KMS-11 (cell line): ENCODE measurements around the gene CAST.

ENCODE experiments used
- H2AFZ ChIP-seq: fragments of 200-600 bp; sonication (generic); 2 replicates; pipeline ENCODE4 v1.6.1; 2016; ENCODE audit warnings: antibody characterized with exemption, mixed run types, low read depth
- H3K27ac ChIP-seq: fragments of 200-600 bp; sonication (generic); 2 replicates; pipeline ENCODE4 v1.6.1; 2016; ENCODE audit warnings: mild to moderate bottlenecking, mixed run types
- H3K27me3 ChIP-seq: fragments of 200-600 bp; sonication (generic); 2 replicates; pipeline ENCODE4 v1.6.1; 2017; ENCODE audit warnings: mild to moderate bottlenecking, low read depth, mixed run types, moderate library complexity; ENCODE audit not compliant: insufficient read depth
- H3K36me3 ChIP-seq: fragments of 200-600 bp; sonication (generic); 2 replicates; pipeline ENCODE4 v1.6.1; 2017; ENCODE audit warnings: mild to moderate bottlenecking, mixed run types; ENCODE audit not compliant: insufficient read depth
- H3K4me1 ChIP-seq: fragments of 200-600 bp; sonication (generic); 2 replicates; pipeline ENCODE4 v1.6.1; 2016; ENCODE audit warnings: mild to moderate bottlenecking, low read depth, mixed run types; ENCODE audit not compliant: poor library complexity, severe bottlenecking
- H3K4me2 ChIP-seq: fragments of 200-600 bp; sonication (generic); 2 replicates; pipeline ENCODE4 v1.7.0; 2016; ENCODE audit warnings: mild to moderate bottlenecking, mixed run types
- H3K4me3 ChIP-seq: fragments of 200-600 bp; sonication (generic); IDR thresholded peaks from 2 replicates; pipeline ENCODE4 v1.6.1; 2017; ENCODE audit warnings: low read depth, low read length, mixed read lengths; ENCODE audit not compliant: insufficient read depth
- H3K79me2 ChIP-seq: fragments of 200-600 bp; sonication (generic); 2 replicates; pipeline ENCODE4 v1.6.1; 2016; ENCODE audit warnings: low read depth, mixed run types; ENCODE audit not compliant: insufficient read depth
- H3K9ac ChIP-seq: fragments of 200-600 bp; sonication (generic); 2 replicates; pipeline ENCODE4 v1.6.1; 2016; ENCODE audit warnings: mild to moderate bottlenecking, mixed run types
- H4K20me1 ChIP-seq: fragments of 200-600 bp; sonication (generic); 2 replicates; pipeline ENCODE4 v1.6.1; 2016; ENCODE audit warnings: mild to moderate bottlenecking, mixed run types; ENCODE audit not compliant: insufficient read depth
- TF ChIP-seq, protein P1 (sequence below): fragments of 200-600 bp; sonication (generic); conservative IDR thresholded peaks from 2 replicates; pipeline ENCODE4 v1.6.1; 2017; ENCODE audit warnings: low read depth, mild to moderate bottlenecking, antibody characterized with exemption, low read length, moderate library complexity, mixed read lengths

The CAST gene

GRCh38 chr5:96752341-96753016, 90.3 kb downstream of the CAST start:
- Histone ChIP-seq H3K27me3 (no peaks in the 10 kb centered on the region), H3K4me2 (peak overlapping the region; percentile 38; the same call in 1 of the 2 replicates), H4K20me1 (no peaks in the 10 kb centered on the region), H3K79me2 (no peaks in the 10 kb centered on the region), H2AFZ (no peak overlapping the region), H3K4me1 (peaks cover 27% of the 10 kb centered on the region), H3K36me3 (no peaks in the 10 kb centered on the region), H3K4me3 (no peak overlapping the region), H3K27ac (peak overlapping the region; percentile 39; the same call in 1 of the 2 replicates), H3K9ac (no peak overlapping the region)
- TF ChIP-seq, protein P1, sequence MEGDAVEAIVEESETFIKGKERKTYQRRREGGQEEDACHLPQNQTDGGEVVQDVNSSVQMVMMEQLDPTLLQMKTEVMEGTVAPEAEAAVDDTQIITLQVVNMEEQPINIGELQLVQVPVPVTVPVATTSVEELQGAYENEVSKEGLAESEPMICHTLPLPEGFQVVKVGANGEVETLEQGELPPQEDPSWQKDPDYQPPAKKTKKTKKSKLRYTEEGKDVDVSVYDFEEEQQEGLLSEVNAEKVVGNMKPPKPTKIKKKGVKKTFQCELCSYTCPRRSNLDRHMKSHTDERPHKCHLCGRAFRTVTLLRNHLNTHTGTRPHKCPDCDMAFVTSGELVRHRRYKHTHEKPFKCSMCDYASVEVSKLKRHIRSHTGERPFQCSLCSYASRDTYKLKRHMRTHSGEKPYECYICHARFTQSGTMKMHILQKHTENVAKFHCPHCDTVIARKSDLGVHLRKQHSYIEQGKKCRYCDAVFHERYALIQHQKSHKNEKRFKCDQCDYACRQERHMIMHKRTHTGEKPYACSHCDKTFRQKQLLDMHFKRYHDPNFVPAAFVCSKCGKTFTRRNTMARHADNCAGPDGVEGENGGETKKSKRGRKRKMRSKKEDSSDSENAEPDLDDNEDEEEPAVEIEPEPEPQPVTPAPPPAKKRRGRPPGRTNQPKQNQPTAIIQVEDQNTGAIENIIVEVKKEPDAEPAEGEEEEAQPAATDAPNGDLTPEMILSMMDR: peak; percentile 87

- H3K4me3 ChIP-seq: no peak overlapping the region
- no peaks in the 10 kb centered on the region for H3K79me2 ChIP-seq
- H3K9ac ChIP-seq: no peak overlapping the region
- no peak overlapping the region for H3K27ac ChIP-seq
- H3K4me1 ChIP-seq: peaks cover 27% of the 10 kb centered on the region
- H3K27me3 ChIP-seq: no peaks in the 10 kb centered on the region
- H3K36me3 ChIP-seq: no peaks in the 10 kb centered on the region
- no peaks in the 10 kb centered on the region for H4K20me1 ChIP-seq
- H2AFZ ChIP-seq: no peak overlapping the region
- no peak overlapping the region for H3K4me2 ChIP-seq
- TF ChIP-seq, protein P1: no peak
These were observed 90.8 kb downstream of the CAST start for GRCh38 chr5:96753017-96753397.

DNA sequence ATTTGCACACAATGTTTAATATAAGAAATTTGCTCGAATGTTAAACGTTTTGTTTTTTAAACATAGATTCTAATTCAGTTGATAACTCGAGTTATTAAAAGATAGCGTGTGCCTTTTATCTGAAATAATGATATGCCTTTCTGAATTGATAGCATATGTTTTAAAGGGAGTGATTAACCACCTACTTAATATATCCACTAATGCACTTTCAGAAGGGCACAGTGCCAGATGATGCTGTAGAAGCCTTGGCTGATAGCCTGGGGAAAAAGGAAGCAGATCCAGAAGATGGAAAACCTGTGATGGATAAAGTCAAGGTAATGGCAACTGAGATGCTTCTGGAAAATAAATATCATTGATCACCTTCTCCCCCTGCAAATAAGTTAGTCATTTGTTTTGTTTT, 91.7 kb downstream of the CAST start:
- Histone ChIP-seq H3K9ac (no peak overlapping the region), H2AFZ (no peak overlapping the region), H4K20me1 (no peaks in the 10 kb centered on the region), H3K4me1 (peaks cover 27% of the 10 kb centered on the region), H3K4me3 (no peak overlapping the region), H3K27me3 (no peaks in the 10 kb centered on the region), H3K4me2 (no peak overlapping the region), H3K27ac (no peak overlapping the region), H3K36me3 (no peaks in the 10 kb centered on the region), H3K79me2 (no peaks in the 10 kb centered on the region)
- TF ChIP-seq, protein P1: no peak

DNA sequence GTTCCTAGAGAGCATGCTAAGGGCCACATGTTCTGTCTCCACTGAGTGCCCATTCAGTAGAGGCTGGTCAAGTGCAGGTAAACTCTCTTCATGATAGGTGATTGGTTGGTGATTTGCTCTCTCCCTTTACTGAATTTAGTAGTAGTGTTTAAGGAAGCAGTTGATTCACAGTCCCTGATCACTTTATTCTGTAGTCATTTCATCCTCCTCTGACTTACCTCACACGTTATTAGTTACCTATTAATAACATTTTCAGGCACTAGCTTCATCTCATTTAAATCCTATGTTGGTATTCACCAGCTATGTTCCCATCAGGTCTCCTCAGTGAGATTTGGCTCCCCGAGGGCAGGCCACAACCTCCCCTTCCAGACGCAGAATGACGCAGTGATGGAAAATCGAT, 93.7 kb downstream of the CAST start:
- H2AFZ ChIP-seq: no peak overlapping the region
- TF ChIP-seq, protein P1: no peak
- H3K4me1 ChIP-seq: peaks cover 15% of the 10 kb centered on the region
- no peaks in the 10 kb centered on the region for H3K27me3 ChIP-seq
- H3K79me2 ChIP-seq: no peaks in the 10 kb centered on the region
- H3K27ac ChIP-seq: no peak overlapping the region
- H3K9ac ChIP-seq: no peak overlapping the region
- H3K36me3 ChIP-seq: no peaks in the 10 kb centered on the region
- H4K20me1 ChIP-seq: no peaks in the 10 kb centered on the region
- no peak overlapping the region for H3K4me3 ChIP-seq
- no peak overlapping the region for H3K4me2 ChIP-seq
